Hematopoietic multipotent progenitor cell (in vitro differentiated cells): ENCODE results near the gene COMTD1. TPM values are rescaled to one million over a fixed set of nuclear protein-coding genes. Genes with fewer than 3 reads are reported as not detected.
A peak's percentile ranks its signal among the peaks of the same experiment; 100 is the strongest.

Source experiments
- DNase-seq, 3 donors: peaks; one replicate each; pipeline ENCODE4 v3.0.0-alpha.2; 2011 to 2015; ENCODE audit warnings: low read depth in 2 of 3, low spot score in 2 of 3
- total RNA-seq: library from RNA; depleted of rRNA; stranded (reverse); fragments of >200 nt; gene quantifications from one replicate; pipeline ENCODE4 v1.2.3, GENCODE V29; 2012

Gene COMTD1
- total RNA-seq: 7.3 TPM

GRCh38 chr10:75235375-75236177, at the start of gene COMTD1:
COMTD1 (minus strand) TSS chr10:75235957; CDS start chr10:75235928, 29 bp downstream.
- DNase-seq: peak; percentile 85 to 89 (median 85)

GRCh38 chr10:75283671-75284470, 48.1 kb upstream of the COMTD1 start:
- peak in 1 of 3 donors; percentile 49 for DNase-seq

GRCh38 chr10:75283078-75283670, 47.4 kb upstream of the COMTD1 start:
- no peak for DNase-seq

GRCh38 chr10:75281974-75282373, 46.2 kb upstream of the COMTD1 start:
- no peak for DNase-seq

GRCh38 chr10:75280236-75280635, 44.5 kb upstream of the COMTD1 start:
- no peak for DNase-seq

GRCh38 chr10:75276069-75276872, 40.5 kb upstream of the COMTD1 start:
- DNase-seq: peak in 2 of 3 donors; percentile 28 to 48

GRCh38 chr10:75272896-75273295, 37.1 kb upstream of the COMTD1 start:
- no peak for DNase-seq

GRCh38 chr10:75272094-75272493, 36.3 kb upstream of the COMTD1 start:
- no peak for DNase-seq

GRCh38 chr10:75269605-75270004, 33.8 kb upstream of the COMTD1 start:
- no peak for DNase-seq

- DNase-seq: no peak
Measured at GRCh38 chr10:75266945-75267344, 31.2 kb upstream of the COMTD1 start.

GRCh38 chr10:75265856-75266255, 30.1 kb upstream of the COMTD1 start:
- peak in 2 of 3 donors; percentile 4 to 46 for DNase-seq

- DNase-seq: no peak
Measured at GRCh38 chr10:75263806-75264205, 28.0 kb upstream of the COMTD1 start.

GRCh38 chr10:75261813-75262705, 26.3 kb upstream of the COMTD1 start:
- DNase-seq: no peak

GRCh38 chr10:75260990-75261389, 25.2 kb upstream of the COMTD1 start:
- DNase-seq: no peak

GRCh38 chr10:75254739-75255138, 19.0 kb upstream of the COMTD1 start:
- DNase-seq: no peak

GRCh38 chr10:75253281-75254220, 17.8 kb upstream of the COMTD1 start:
- no peak for DNase-seq

GRCh38 chr10:75250934-75251333, 15.2 kb upstream of the COMTD1 start:
- no peak for DNase-seq

GRCh38 chr10:75247797-75248196, 12.0 kb upstream of the COMTD1 start:
- DNase-seq: no peak
